GM23338 (cell line): ENCODE data around the gene IFITM5. TPM values are rescaled to one million over a fixed set of nuclear protein-coding genes. Genes with fewer than 3 reads are reported as not detected.
"Not testable (repeated sequence)": the region's sequence is repeated elsewhere in the genome, so short reads cannot be mapped to it uniquely, and the experiment has no call there.

Experiments
- ATAC-seq: fragments of 200-7000 bp; cut with Tn5 transposase; 3 replicates; pipeline ENCODE4 v1.9.1; 2020
- DNase-seq: peaks from one replicate; pipeline ENCODE4 v3.0.0-alpha.2; 2015; ENCODE audit warnings: low spot score
- H2AFZ ChIP-seq: fragments of 200-600 bp; sonication (generic); 2 replicates; pipeline ENCODE4 v1.8.0; 2016; ENCODE audit warnings: antibody characterized with exemption, mild to moderate bottlenecking, moderate library complexity
- H3F3A ChIP-seq: fragments of 200-600 bp; sonication (generic); replicated peaks from 2 replicates; pipeline ENCODE4 v1.8.0; 2017; ENCODE audit warnings: antibody characterized with exemption, mixed run types, low read depth
- H3K27ac ChIP-seq: fragments of 200-600 bp; sonication (generic); 2 replicates; pipeline ENCODE4 v1.6.1; 2016; ENCODE audit warnings: low read depth
- H3K27me3 ChIP-seq: fragments of 200-600 bp; sonication (generic); 2 replicates; pipeline ENCODE4 v1.8.0; 2016; ENCODE audit warnings: mild to moderate bottlenecking, mixed run types, moderate library complexity; ENCODE audit not compliant: insufficient read depth
- H3K36me3 ChIP-seq: fragments of 200-600 bp; sonication (generic); 2 replicates; pipeline ENCODE4 v1.8.0; 2016; ENCODE audit warnings: mild to moderate bottlenecking; ENCODE audit not compliant: insufficient read depth
- H3K4me1 ChIP-seq: fragments of 200-600 bp; sonication (generic); 2 replicates; pipeline ENCODE4 v1.8.0; 2016; ENCODE audit warnings: mild to moderate bottlenecking, moderate library complexity; ENCODE audit not compliant: insufficient read depth
- H3K4me2 ChIP-seq: fragments of 200-600 bp; sonication (generic); 2 replicates; pipeline ENCODE4 v1.7.1; 2017; ENCODE audit warnings: mixed run types
- H3K4me3 ChIP-seq: fragments of 200-600 bp; sonication (generic); 2 replicates; pipeline ENCODE4 v1.6.1; 2016; ENCODE audit warnings: mixed run types
- H3K79me2 ChIP-seq: fragments of 200-600 bp; sonication (generic); replicated peaks from 2 replicates; pipeline ENCODE4 v1.8.0; 2017; ENCODE audit warnings: mild to moderate bottlenecking; ENCODE audit not compliant: insufficient read depth
- H3K9me2 ChIP-seq: fragments of 200-600 bp; sonication (generic); 2 replicates; pipeline ENCODE4 v1.8.0; 2017; ENCODE audit not compliant: insufficient read depth
- H4K20me1 ChIP-seq: fragments of 200-600 bp; sonication (generic); replicated peaks from 2 replicates; pipeline ENCODE4 v1.8.0; 2017; ENCODE audit warnings: mild to moderate bottlenecking; ENCODE audit not compliant: insufficient read depth
- H3K27ac Mint-ChIP-seq: 2 replicates; pipeline ENCODE4 v1.8.0; 2020; ENCODE audit warnings: inconsistent platforms, mild to moderate bottlenecking, moderate library complexity, mixed read lengths
- H3K27me3 Mint-ChIP-seq: 3 replicates; pipeline ENCODE4 v1.8.0; 2022; ENCODE audit warnings: low read depth, mild to moderate bottlenecking, moderate library complexity, mixed read lengths, inconsistent platforms; ENCODE audit not compliant: insufficient read depth, poor library complexity
- H3K36me3 Mint-ChIP-seq: 3 replicates; pipeline ENCODE4 v1.8.0; 2021; ENCODE audit warnings: low read depth, mild to moderate bottlenecking, inconsistent platforms, moderate library complexity, mixed read lengths
- H3K4me1 Mint-ChIP-seq: 3 replicates; pipeline ENCODE4 v1.8.0; 2020; ENCODE audit warnings: mild to moderate bottlenecking, inconsistent platforms, mixed read lengths
- H3K4me3 Mint-ChIP-seq: 3 replicates; pipeline ENCODE4 v1.8.0; 2021; ENCODE audit warnings: moderate library complexity, mild to moderate bottlenecking, inconsistent platforms, mixed read lengths
- H3K9me3 Mint-ChIP-seq: 3 replicates; pipeline ENCODE4 v1.8.0; 2020; ENCODE audit warnings: moderate library complexity, mild to moderate bottlenecking, inconsistent platforms, mixed read lengths
- CTCF ChIP-seq, 2 experiments: fragments of 200-600 bp in 1 of 2; sonication (generic) in 1 of 2; conservative IDR thresholded peaks; 2 replicates each; pipeline versions ENCODE4 v1.5.1 to v1.6.1; 2016 to 2017; ENCODE audit warnings: antibody characterized with exemption in 2 of 2, low read depth in 2 of 2, mild to moderate bottlenecking in 2 of 2, moderate library complexity in 1 of 2
- EZH2 ChIP-seq: fragments of 200-600 bp; sonication (generic); IDR thresholded peaks from one replicate; pipeline ENCODE4 v1.8.0; 2017; ENCODE audit warnings: antibody characterized with exemption, mild to moderate bottlenecking, low read depth; ENCODE audit not compliant: unreplicated experiment
- JUNB ChIP-seq: IDR thresholded peaks from one replicate; pipeline ENCODE4 v1.6.1; 2016; ENCODE audit warnings: antibody characterized with exemption; ENCODE audit not compliant: unreplicated experiment
- POLR2AphosphoS5 ChIP-seq: IDR thresholded peaks from 2 replicates; pipeline ENCODE4 v1.6.1; 2016; ENCODE audit warnings: antibody characterized with exemption, low read depth
- STAT1 ChIP-seq: IDR thresholded peaks from one replicate; pipeline ENCODE4 v1.6.1; 2016; ENCODE audit warnings: antibody characterized with exemption; ENCODE audit not compliant: unreplicated experiment
- polyA plus RNA-seq: library from polyadenylated mRNA; unstranded; fragments of >200 nt; fragmentation: Nextera tagmentation; extraction: Ambion mirVana; gene quantifications from 2 replicates; pipeline ENCODE4 v1.2.1, GENCODE V29; 2016
- total RNA-seq: library from RNA; depleted of rRNA; stranded (reverse); fragments of >200 nt; shearing (Covaris generic); gene quantifications from 2 replicates; pipeline ENCODE4 v1.2.3, GENCODE V29; 2014

Gene IFITM5
- total and polyA plus RNA-seq, 2 experiments from 2014 or later, result not detected

- H3K4me3 ChIP-seq, result peak within 1 kb of the TSS; percentile 68
- H3K9me3 Mint-ChIP-seq, H3K27me3 ChIP-seq, H4K20me1 ChIP-seq, H3K36me3 ChIP-seq, H3K36me3 Mint-ChIP-seq, H2AFZ ChIP-seq, H3K9me2 ChIP-seq: not testable (repeated sequence)
- Mint-ChIP-seq H3K4me3 (peak within 1 kb of the TSS; percentile 86), H3K4me1 (peaks cover 62% of the 10 kb centered on the region), H3K27me3 (peaks cover 39% of the 10 kb centered on the region), H3K27ac (peak within 1 kb of the TSS; percentile 93)
- ATAC-seq (peak; percentile 41), DNase-seq (peak; percentile 93)
- peak within 1 kb of the TSS; percentile 90 for H3K27ac ChIP-seq
- H3K4me2 ChIP-seq, result peak within 1 kb of the TSS; percentile 84
- H3K79me2 ChIP-seq, result peaks cover 12% of the 10 kb centered on the region
- H3F3A ChIP-seq, result peaks cover 30% of the 10 kb centered on the region
- H3K4me1 ChIP-seq, result peaks cover 64% of the 10 kb centered on the region
- peak; percentile 48; the same call in 1 of the 2 replicates for TF ChIP-seq POLR2AphosphoS5
These were observed 8.7 kb upstream of the IFITM5 start, which contains the start of gene IFITM2 for GRCh38 chr11:307766-308708. Gene IFITM2, plus strand, starts transcription at chr11:307816. Its CDS starts 377 bp downstream, at chr11:308193.

GRCh38 chr11:306645-307371, 7.5 kb upstream of the IFITM5 start:
- Histone ChIP-seq H3K27ac (peak overlapping the region; percentile 90), H3K9me2 (no peaks in the 10 kb centered on the region), H3K4me3 (no peak overlapping the region), H4K20me1 (no peaks in the 10 kb centered on the region), H3K4me1 (peaks cover 63% of the 10 kb centered on the region), H3K27me3 (peaks cover 2% of the 10 kb centered on the region; the same call in 1 of the 2 replicates), H3K36me3 (no peaks in the 10 kb centered on the region), H3K4me2 (peak overlapping the region; percentile 66; the same call in 1 of the 2 replicates), H3K79me2 (peaks cover 12% of the 10 kb centered on the region), H3F3A (peaks cover 25% of the 10 kb centered on the region), H2AFZ (no peak overlapping the region)
- DNase-seq (no peak), ATAC-seq (no peak)
- peak overlapping the region; percentile 82; the same call in 1 of the 2 replicates for H3K27ac Mint-ChIP-seq
- H3K27me3 Mint-ChIP-seq, result peaks cover 44% of the 10 kb centered on the region
- no peak overlapping the region for H3K4me3 Mint-ChIP-seq
- TF ChIP-seq STAT1, result no peak
- no peak for TF ChIP-seq EZH2
- no peak for TF ChIP-seq POLR2AphosphoS5
- TF ChIP-seq JUNB, result no peak
- TF ChIP-seq CTCF (conservative IDR thresholded peaks at IDR 0.05; ENCODE audit: low read depth in 2 of 2), result peak in 1 of 2 experiments; percentile 21; a peak in 1 of 4 replicates
- H3K9me3 Mint-ChIP-seq, result peaks cover 7% of the 10 kb centered on the region
- H3K4me1 Mint-ChIP-seq, result peaks cover 57% of the 10 kb centered on the region
- H3K36me3 Mint-ChIP-seq, result peaks cover 16% of the 10 kb centered on the region
